SK-N-SH (cell line): ENCODE data around the gene ZNF768.

ENCODE experiments used
- EP300 ChIP-seq, 2 experiments: IDR thresholded peaks; 2 replicates each; pipeline versions ENCODE4 v1.4.0 to v1.6.1; 2012; ENCODE audit warnings: borderline replicate concordance in 1 of 2, low read depth in 1 of 2, low read length in 1 of 2
- NRF1 ChIP-seq: IDR thresholded peaks from 2 replicates; pipeline ENCODE4 v1.6.1; 2012; ENCODE audit warnings: low read depth, mild to moderate bottlenecking, low read length
- POLR2AphosphoS5 ChIP-seq: IDR thresholded peaks from 2 replicates; pipeline ENCODE4 v1.6.1; 2012; ENCODE audit warnings: low read depth, low read length
- SIN3A ChIP-seq: IDR thresholded peaks from 2 replicates; pipeline ENCODE4 v1.6.1; 2012; ENCODE audit warnings: low read depth, mild to moderate bottlenecking, low read length, moderate library complexity, borderline replicate concordance
- TF ChIP-seq, protein P1 (sequence below): fragments of 200-600 bp; sonication (generic); IDR thresholded peaks from 2 replicates; pipeline ENCODE4 v1.6.1; 2017; ENCODE audit warnings: antibody characterized with exemption, mild to moderate bottlenecking, moderate library complexity
- TF ChIP-seq, protein P2 (sequence below): IDR thresholded peaks from 2 replicates; pipeline ENCODE4 v1.4.0; 2012; ENCODE audit warnings: low read depth, borderline replicate concordance

DNA sequence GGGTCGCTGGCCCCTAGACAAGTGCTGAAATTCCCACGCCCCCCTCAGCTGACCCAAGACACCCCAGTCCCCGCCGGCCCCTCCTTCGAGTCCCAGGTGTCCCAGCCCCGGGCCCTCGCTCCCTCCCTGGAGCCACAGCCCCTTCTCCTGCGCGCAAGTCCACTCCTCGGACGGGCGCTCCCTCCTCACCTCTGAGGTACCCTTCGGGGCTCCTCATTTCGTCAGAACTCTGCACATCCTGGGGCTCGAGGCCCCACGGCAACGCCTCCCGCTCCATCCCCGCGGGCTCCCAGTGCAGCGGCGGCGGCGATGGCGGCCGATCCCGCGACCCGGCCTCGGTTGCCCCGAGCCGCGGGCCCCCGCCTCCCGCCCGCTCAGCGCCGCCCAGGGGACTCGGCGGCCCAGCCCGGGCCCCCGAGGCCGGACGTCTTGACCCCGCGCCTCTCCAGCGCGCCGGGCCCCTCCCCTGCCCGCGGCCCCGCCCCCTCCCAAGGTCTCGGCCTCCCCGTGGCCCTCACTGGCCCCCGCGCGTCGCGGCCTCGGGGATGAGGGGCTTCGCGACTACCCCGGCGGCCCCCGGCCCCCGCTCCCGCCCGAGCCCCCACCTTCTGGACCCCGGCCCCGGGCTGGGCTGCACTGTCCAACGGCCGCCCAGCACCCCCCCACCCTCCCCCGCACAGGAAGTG is at the start of gene ZNF768:
- no peak for TF ChIP-seq EP300 (IDR thresholded peaks at IDR 0.05; ENCODE audit: borderline replicate concordance in 1 of 2, low read depth in 1 of 2, low read length in 1 of 2)
- no peak; the same call in none of the 2 replicates for TF ChIP-seq POLR2AphosphoS5
- TF ChIP-seq, protein P1, sequence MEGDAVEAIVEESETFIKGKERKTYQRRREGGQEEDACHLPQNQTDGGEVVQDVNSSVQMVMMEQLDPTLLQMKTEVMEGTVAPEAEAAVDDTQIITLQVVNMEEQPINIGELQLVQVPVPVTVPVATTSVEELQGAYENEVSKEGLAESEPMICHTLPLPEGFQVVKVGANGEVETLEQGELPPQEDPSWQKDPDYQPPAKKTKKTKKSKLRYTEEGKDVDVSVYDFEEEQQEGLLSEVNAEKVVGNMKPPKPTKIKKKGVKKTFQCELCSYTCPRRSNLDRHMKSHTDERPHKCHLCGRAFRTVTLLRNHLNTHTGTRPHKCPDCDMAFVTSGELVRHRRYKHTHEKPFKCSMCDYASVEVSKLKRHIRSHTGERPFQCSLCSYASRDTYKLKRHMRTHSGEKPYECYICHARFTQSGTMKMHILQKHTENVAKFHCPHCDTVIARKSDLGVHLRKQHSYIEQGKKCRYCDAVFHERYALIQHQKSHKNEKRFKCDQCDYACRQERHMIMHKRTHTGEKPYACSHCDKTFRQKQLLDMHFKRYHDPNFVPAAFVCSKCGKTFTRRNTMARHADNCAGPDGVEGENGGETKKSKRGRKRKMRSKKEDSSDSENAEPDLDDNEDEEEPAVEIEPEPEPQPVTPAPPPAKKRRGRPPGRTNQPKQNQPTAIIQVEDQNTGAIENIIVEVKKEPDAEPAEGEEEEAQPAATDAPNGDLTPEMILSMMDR: no peak
- TF ChIP-seq, protein P2, sequence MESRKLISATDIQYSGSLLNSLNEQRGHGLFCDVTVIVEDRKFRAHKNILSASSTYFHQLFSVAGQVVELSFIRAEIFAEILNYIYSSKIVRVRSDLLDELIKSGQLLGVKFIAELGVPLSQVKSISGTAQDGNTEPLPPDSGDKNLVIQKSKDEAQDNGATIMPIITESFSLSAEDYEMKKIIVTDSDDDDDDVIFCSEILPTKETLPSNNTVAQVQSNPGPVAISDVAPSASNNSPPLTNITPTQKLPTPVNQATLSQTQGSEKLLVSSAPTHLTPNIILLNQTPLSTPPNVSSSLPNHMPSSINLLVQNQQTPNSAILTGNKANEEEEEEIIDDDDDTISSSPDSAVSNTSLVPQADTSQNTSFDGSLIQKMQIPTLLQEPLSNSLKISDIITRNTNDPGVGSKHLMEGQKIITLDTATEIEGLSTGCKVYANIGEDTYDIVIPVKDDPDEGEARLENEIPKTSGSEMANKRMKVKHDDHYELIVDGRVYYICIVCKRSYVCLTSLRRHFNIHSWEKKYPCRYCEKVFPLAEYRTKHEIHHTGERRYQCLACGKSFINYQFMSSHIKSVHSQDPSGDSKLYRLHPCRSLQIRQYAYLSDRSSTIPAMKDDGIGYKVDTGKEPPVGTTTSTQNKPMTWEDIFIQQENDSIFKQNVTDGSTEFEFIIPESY: no peak
- TF ChIP-seq NRF1: no peak
- no peak for TF ChIP-seq SIN3A
